8988T (cell line): ENCODE data around the gene CLEC1A.
"Not testable (repeated sequence)": the region's sequence is repeated elsewhere in the genome, so short reads cannot be mapped to it uniquely, and the experiment has no call there.

Experiments used
- DNase-seq: peaks from one replicate; pipeline ENCODE4 v3.0.0; 2011

Gene CLEC1A

DNA sequence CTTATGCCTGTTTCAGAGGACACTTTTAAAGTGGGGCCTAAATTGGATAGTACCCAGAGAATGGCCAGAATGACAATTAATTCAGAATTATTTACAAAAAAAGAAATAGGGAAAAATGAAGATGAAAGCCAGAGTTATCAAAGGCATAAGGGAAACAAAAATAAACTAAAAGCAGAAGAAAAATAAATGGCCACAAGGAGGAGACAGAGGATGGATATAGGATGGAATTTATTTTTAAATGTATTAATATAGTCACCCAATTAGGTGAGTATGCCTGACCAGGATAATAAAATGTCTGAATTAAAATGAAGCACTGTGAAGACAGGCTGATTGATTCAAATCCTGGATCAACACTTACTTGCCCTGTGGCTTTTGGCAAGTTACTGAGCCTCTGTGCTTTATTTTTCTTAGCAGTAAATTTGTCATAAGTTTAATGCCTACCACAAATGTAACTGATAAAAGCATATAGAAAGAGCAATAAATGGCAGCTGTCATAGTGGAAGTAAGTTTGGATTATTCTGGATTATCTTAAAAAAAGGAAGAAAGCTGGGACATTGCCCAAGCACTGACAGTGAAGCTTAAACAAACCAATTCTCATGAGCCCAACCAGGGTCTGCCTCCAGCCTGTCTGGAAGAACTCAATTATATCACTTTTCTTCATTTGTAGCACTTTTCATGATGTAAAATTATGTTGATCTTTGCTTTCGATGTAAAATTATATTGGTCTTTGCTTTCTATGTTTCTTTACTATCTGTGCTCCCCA, 64.8 kb downstream of the CLEC1A start:
- no peak for DNase-seq

DNA sequence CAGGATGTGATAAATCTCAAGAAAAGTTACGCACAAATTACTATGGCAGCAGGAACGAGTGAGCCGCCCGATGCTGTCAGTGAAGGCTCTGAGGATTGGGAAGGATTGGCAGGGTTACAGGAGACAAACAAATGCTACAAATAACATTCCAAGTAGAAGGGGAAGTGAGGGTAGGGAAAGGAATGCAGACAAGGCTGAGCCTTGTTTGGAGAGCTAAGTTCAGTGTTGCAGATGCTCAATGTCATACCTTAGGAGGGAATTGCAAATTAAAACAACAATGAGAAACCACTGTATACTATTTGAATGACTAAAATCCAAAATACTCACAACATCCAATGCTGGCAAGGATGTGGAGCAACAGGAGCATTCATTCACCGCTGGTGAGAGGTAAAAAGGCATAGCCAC, 67.0 kb downstream of the CLEC1A start:
- DNase-seq: no peak

DNA sequence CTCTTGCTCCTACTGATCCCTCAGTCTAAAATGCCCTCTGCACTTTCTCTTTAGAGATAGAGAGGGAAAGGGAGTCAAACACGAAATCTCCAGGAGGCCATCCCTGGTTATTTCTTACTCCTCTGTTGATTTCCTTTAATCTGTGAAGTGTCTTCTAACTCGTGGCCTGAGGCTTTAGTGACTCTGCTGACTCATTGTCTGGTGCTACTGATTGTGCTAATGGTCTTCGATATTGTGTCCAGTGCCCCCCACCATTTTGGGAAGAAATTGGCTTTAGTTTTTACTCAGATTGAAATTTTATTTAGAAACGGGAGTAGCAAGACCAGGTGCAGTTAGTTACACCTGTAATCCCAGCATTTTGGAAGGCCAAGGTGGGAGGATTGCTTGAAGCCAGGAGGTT, 67.5 kb downstream of the CLEC1A start:
- no peak for DNase-seq

DNA sequence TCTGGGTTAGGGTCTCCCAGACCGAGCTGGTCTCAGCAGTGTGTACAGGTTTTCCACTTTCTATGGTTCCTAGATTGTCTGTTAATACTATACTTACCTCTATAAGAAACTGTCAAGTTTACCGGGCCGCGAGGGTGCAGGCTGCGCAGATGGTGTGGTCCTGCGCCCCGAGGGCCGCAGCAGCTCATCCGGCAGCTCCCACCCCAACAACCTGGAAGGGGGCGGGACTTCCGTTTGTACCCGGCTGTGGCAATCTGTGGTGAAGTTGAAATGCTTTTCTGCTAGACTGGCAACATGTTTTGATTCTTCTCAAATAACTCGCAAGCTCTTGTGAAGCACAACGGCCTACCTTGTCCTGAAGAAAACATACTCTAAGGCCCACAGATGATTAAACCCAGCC, 68.3 kb downstream of the CLEC1A start, which contains the start of gene CLEC9A:
CLEC9A (plus strand) TSS at position 237 of the 400 bp plus-strand sequence. CDS start 22,006 bp downstream, outside the sequence.
- DNase-seq: no peak

DNA sequence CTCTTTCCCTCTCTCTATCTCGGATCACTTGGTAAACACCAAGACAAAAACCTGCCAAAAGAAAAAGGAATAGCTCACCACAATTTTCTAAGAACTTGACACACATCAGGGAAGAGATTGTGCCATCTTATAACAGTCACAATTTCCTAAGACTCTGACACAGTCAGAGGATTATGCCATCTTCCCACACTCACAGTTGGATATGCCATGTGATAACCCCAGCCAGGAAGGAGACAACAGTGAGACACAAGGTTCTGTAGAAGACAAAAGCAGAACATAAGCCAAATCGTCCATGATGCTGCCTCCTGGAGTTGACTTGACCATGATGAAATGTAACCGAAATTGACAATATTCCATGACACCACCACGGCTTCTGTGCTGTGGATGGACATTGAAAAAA, 71.1 kb downstream of the CLEC1A start:
- no peak for DNase-seq

DNA sequence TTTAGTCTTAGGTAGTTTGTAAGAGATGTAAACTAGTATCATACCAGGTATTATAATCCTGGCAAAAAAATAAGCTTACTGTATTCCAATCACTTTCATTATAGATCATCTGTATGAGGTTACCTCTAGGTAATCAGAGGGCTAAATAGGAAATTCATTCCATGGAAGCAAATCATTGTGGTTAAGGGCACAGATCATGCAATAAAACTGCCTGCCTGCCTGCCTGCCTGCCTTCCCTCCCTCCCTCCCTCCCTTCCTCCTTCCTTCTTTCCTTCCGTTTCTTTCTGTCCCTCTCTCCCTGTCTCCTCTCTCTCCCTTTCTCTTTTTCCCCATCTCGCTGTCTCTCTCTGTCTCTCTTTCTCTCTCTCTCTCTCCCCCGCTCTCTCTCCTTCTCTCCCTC, 71.5 kb downstream of the CLEC1A start:
- DNase-seq: no peak

DNA sequence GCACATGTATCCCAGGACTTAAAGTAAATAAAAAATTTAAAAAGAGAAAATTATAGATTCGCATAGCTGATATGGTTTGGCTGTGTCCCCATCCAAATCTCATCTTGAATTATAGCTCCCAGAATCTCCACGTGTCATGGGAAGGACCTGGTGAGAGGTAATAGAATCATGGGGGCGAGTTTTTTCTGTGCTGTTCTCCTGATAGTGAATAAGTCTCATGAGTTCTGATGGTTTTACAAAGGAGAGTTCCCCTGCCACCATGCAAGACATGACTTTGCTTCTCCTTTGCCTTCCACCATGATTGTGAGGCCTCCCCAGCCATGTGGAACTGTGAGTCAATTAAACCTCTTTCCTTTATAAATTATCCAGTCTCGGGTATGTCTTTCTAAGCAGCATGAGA, 72.1 kb downstream of the CLEC1A start:
- DNase-seq: not testable (repeated sequence)

DNA sequence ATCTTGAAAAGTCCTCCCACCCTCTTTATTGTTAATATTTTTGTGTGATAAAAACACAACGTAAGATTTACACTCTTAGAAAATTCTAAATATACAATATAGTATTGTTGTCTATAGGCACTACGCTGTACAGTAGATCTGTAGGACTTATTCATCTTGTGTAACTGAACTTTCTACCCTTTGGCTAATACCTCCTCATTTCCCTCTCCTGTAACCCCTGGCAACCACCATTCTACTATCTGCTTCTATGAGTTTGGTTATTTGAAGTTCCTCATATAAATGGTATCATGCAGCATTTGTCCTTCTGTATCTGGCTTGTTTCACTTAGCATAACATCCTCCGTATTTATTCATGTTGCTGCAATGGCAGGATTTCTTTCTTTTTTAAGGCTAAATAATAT, 73.5 kb downstream of the CLEC1A start:
- DNase-seq: no peak

DNA sequence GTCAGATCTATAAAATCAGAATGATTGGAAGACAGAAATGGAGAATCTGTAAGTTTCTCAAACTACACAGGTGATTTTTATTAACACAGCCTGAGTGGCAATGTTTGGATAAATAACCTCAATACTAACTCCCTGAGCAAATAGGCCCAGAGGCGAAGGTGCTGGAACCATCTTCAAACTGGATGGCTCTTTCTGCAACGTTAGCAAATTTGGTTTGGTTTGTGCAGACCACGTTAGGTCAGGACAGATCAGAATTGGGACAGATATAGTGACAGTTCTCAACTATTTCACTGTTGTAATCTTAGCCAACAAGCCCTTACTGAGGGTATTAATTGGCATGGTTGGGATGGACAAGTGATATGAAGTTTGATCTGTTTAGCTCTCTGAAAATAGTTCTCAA, 77.4 kb downstream of the CLEC1A start:
- DNase-seq: no peak
